ENCODE results near the gene TMPRSS11D.

GRCh38 chr4:67897686-67898085, 13.9 kb upstream of the TMPRSS11D start:
- no peak for TF ChIP-seq POLR2A (IDR thresholded peaks at IDR 0.05; ENCODE audit: low read length)
- TF ChIP-seq HMGXB4 (CRISPR knock-in tag; IDR thresholded peaks at IDR 0.05; ENCODE audit: borderline replicate concordance) = no peak
- no peak for TF ChIP-seq RAD21 (conservative IDR thresholded peaks at IDR 0.05 in 1 of 2, IDR thresholded peaks at IDR 0.05 in 1 of 2)
- TF ChIP-seq CTCF (IDR thresholded peaks at IDR 0.05) = no peak
- TF ChIP-seq JUN (IDR thresholded peaks at IDR 0.05) = no peak
- no peak for TF ChIP-seq FOSB (CRISPR knock-in tag; IDR thresholded peaks at IDR 0.05)
- no peak for TF ChIP-seq CHD2 (IDR thresholded peaks at IDR 0.05; ENCODE audit: low read length, partially characterized antibody)
- TF ChIP-seq PHF8 (IDR thresholded peaks at IDR 0.05; ENCODE audit: borderline replicate concordance, low read depth) = no peak
- no peak for TF ChIP-seq NFE2L2 (conservative IDR thresholded peaks at IDR 0.05; ENCODE audit: low read length)
- TF ChIP-seq RARB (CRISPR knock-in tag; IDR thresholded peaks at IDR 0.05) = no peak
